Sigmoid colon (tissue), 7 donors: Measurements from ENCODE around the gene KIF26B. TPM values are rescaled to one million over a fixed set of nuclear protein-coding genes. Genes with fewer than 3 reads are reported as not detected.

Experiments used
- DNase-seq: peaks from one replicate; pipeline ENCODE4 v3.0.0-alpha.2; 2019
- H3K27ac ChIP-seq, 4 donors: fragments of 200-600 bp; sonication (generic); one replicate each; pipeline ENCODE4 v1.5.1; 2016 to 2019; ENCODE audit warnings: mild to moderate bottlenecking in 1 of 4
- H3K27me3 ChIP-seq, 3 donors: fragments of 200-600 bp; sonication (generic); one replicate each; pipeline ENCODE4 v1.5.1; 2019; ENCODE audit warnings: mild to moderate bottlenecking in 1 of 3
- H3K36me3 ChIP-seq, 4 donors: fragments of 200-600 bp; sonication (generic); one replicate each; pipeline ENCODE4 v1.5.1; 2016 to 2019
- H3K4me1 ChIP-seq, 4 donors: fragments of 200-600 bp; sonication (generic); one replicate each; pipeline ENCODE4 v1.5.1; 2017 to 2019
- H3K4me3 ChIP-seq, 4 donors: fragments of 200-600 bp; sonication (generic); one replicate each; pipeline ENCODE4 v1.5.1; 2017 to 2019; ENCODE audit warnings: mild to moderate bottlenecking in 2 of 4, moderate library complexity in 1 of 4
- H3K9me3 ChIP-seq, 4 donors: fragments of 200-600 bp in 3 of 4; sonication (generic) in 3 of 4; one replicate each; pipeline versions ENCODE4 v1.5.1 to v1.6.1; 2013 to 2019
- EP300 ChIP-seq, 4 donors: sonication (generic); formaldehyde crosslinking; IDR thresholded peaks; one replicate each; pipeline ENCODE4 v1.6.1; 2017; ENCODE audit warnings: antibody characterized with exemption in 4 of 4
- POLR2A ChIP-seq, 2 donors: fragments of 450-650 bp; IDR thresholded peaks; one replicate each; pipeline ENCODE4 v1.6.1; 2016; ENCODE audit warnings: antibody characterized with exemption in 2 of 2, mild to moderate bottlenecking in 2 of 2, moderate library complexity in 2 of 2
- POLR2AphosphoS5 ChIP-seq, 4 donors: sonication (generic); formaldehyde crosslinking; IDR thresholded peaks; one replicate each; pipeline ENCODE4 v1.6.1; 2017; ENCODE audit warnings: antibody characterized with exemption in 4 of 4
- WGBS, 2 donors: extraction: QIAGEN DNeasy Blood & Tissue Kit; methylation state at CpG; one replicate each; pipeline ENCODE4 v1.1.7; 2013; 5-methylcytosine and 5-hydroxymethylcytosine counted together
- intact Hi-C: fragments of 100-400 bp; cut with DNase I; formaldehyde crosslinking; loops from one replicate; pipeline ENCODE4 v1.15.1; 2023
- polyA plus RNA-seq, 3 donors: library from polyadenylated mRNA; stranded (reverse); fragments of 200-250 nt; gene quantifications; one replicate each; pipeline ENCODE4 v1.2.3, GENCODE V29; 2013
- total RNA-seq, 4 donors: library from RNA; depleted of rRNA; stranded (reverse); fragments of >200 nt; gene quantifications; one replicate each; pipeline ENCODE4 v1.1.0, GENCODE V29; 2016
- TF ChIP-seq, protein P1 (sequence below), 4 experiments: fragments of 450-650 bp in 3 of 4; fragments of 200-600 bp in 1 of 4; IDR thresholded peaks; one replicate each; pipeline ENCODE4 v1.5.1; 2016 to 2019; ENCODE audit warnings: antibody characterized with exemption in 4 of 4, mild to moderate bottlenecking in 3 of 4, moderate library complexity in 2 of 4
- donor health status: healthy with polysubstance abuse.
- donor health status: Bipolar disorder and iron deficiency.
- donor health status: healthy.

KIF26B gene
- total and polyA plus RNA-seq, 7 donors: under 0.01 to 5.5 (median 1.4) TPM; not detected in 1

DNA sequence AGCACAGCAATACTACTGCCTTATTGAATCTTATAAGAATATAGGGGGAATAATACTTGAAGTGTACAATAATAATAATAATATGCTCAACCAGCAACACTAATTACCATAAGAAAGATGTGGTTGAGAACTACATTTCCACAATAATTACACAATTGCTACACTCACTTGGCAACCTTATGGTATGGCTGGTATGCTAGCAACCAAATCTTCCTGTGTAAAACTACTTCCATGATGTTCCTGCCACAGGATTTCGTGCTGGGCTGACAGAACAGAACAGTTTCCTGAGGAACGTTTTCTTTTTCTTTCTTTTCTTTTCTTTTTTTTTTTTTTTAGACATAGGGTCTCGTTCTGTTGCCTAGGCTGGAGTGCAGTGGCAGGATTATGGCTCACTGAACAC is 50.6 kb downstream of the KIF26B start:
- no peak for TF ChIP-seq EP300 (IDR thresholded peaks at IDR 0.05)
- DNase-seq: no peak
- WGBS, 2 donors: 78 to 84% methylated on average over 3 of the region's 3 CpGs
- peaks cover 8 to 13% (median 11%) of the 10 kb centered on the region in 4 donors for H3K9me3 ChIP-seq
- no peaks in the 10 kb centered on the region for H3K27me3 ChIP-seq
- no peak overlapping the region for H3K27ac ChIP-seq
- H3K4me1 ChIP-seq: no peaks in the 10 kb centered on the region
- no peak overlapping the region for H3K4me3 ChIP-seq
- intact Hi-C loops: no loop called here
- H3K36me3 ChIP-seq: no peaks in the 10 kb centered on the region

DNA sequence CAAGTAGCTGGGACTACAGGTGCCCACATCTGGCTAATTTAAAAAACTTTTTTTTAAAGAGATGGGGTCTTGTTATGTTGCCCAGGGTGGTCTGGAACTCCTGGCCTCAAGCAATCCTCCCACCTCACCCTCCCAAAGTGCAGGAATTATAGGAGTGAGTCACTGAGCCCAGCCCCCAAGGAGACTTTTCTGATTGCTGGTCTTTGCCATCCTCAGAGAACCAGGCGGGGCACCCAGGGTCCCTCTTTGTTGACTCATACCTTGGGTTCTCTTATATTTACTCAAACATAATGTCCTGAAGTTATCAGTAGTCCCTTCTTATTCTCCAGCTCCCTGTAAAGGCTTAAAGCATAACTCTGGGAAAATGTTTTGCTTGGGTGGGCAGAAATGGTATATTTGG is 51.1 kb downstream of the KIF26B start:
- DNase-seq: no peak
- Histone ChIP-seq H3K27ac (no peak overlapping the region), H3K36me3 (no peaks in the 10 kb centered on the region), H3K4me3 (no peak overlapping the region), H3K27me3 (no peaks in the 10 kb centered on the region), H3K4me1 (no peaks in the 10 kb centered on the region), H3K9me3 (peaks cover 8 to 13% (median 11%) of the 10 kb centered on the region in 4 donors)
- intact Hi-C loops: no loop called here
- TF ChIP-seq POLR2AphosphoS5 (IDR thresholded peaks at IDR 0.05) (no peak), EP300 (IDR thresholded peaks at IDR 0.05) (no peak), POLR2A (IDR thresholded peaks at IDR 0.05) (no peak)
- TF ChIP-seq, protein P1, sequence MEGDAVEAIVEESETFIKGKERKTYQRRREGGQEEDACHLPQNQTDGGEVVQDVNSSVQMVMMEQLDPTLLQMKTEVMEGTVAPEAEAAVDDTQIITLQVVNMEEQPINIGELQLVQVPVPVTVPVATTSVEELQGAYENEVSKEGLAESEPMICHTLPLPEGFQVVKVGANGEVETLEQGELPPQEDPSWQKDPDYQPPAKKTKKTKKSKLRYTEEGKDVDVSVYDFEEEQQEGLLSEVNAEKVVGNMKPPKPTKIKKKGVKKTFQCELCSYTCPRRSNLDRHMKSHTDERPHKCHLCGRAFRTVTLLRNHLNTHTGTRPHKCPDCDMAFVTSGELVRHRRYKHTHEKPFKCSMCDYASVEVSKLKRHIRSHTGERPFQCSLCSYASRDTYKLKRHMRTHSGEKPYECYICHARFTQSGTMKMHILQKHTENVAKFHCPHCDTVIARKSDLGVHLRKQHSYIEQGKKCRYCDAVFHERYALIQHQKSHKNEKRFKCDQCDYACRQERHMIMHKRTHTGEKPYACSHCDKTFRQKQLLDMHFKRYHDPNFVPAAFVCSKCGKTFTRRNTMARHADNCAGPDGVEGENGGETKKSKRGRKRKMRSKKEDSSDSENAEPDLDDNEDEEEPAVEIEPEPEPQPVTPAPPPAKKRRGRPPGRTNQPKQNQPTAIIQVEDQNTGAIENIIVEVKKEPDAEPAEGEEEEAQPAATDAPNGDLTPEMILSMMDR (IDR thresholded peaks at IDR 0.05): no peak
- 61 to 86% methylated on average over 1 of the region's 1 CpG for WGBS, 2 donors

DNA sequence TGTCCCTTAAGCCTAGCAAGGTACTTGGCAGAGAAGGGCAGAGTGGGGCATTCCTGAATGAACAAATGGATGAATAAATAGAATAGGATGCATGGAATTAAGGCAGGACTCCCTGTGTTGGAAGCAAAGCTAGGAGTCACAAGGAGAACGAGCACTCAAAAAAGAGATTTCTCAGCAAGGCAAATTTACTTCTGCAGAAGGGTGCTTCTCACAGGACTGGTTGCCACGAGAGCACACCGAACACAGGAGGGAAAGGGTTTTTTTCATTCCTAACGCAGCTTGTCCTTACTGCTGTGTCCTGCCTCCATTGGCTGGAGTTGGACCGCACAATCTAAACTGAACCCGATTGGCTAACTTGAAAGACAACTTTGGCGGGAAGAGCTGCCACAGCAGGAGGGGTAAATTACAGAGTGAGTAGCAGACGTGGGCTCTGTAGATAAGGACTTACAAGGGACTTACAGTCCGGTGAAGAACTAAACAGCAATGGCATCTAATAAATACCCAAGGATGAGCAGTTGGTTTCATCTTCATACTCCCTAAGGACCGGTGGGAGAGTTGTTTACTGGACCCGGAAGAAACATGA is 52.4 kb downstream of the KIF26B start:
- WGBS, 2 donors: 93 to 95% methylated on average over 11 of the region's 11 CpGs
- no peaks in the 10 kb centered on the region for H3K36me3 ChIP-seq
- no peak for DNase-seq
- intact Hi-C loops: no loop called here
- no peak overlapping the region for H3K4me3 ChIP-seq
- H3K4me1 ChIP-seq: no peaks in the 10 kb centered on the region
- H3K27ac ChIP-seq: no peak overlapping the region
- peaks cover 8 to 13% (median 11%) of the 10 kb centered on the region in 4 donors for H3K9me3 ChIP-seq
- TF ChIP-seq, protein P1 (IDR thresholded peaks at IDR 0.05): no peak
- TF ChIP-seq POLR2AphosphoS5 (IDR thresholded peaks at IDR 0.05) (no peak), EP300 (IDR thresholded peaks at IDR 0.05) (no peak), POLR2A (IDR thresholded peaks at IDR 0.05) (no peak)
- no peaks in the 10 kb centered on the region for H3K27me3 ChIP-seq

DNA sequence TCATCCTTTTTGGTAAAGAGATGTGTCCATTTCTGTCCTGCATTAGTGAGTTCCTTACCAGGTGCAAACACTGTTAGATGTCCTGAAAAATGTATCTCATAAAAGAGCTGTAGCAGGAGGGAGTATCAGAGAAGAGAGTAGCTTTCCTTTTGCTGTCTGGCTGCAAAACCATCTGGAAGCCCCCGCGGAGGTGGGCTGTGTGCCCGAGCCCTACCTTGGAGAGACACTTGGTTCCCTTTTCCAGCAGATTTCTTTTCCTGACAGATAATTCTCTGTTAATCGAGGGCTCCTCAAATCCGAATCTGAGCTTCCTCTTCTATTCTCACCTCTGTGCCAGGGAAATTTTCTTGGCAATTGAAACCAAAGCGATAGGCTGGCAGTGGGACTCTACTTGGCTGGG is 53.0 kb downstream of the KIF26B start:
- H3K9me3 ChIP-seq: peaks cover 8 to 13% (median 11%) of the 10 kb centered on the region in 4 donors
- H3K4me3 ChIP-seq: no peak overlapping the region
- no peak for DNase-seq
- no peak overlapping the region for H3K27ac ChIP-seq
- TF ChIP-seq, protein P1 (IDR thresholded peaks at IDR 0.05): no peak
- TF ChIP-seq EP300 (IDR thresholded peaks at IDR 0.05): no peak
- TF ChIP-seq POLR2AphosphoS5 (IDR thresholded peaks at IDR 0.05): no peak
- TF ChIP-seq POLR2A (IDR thresholded peaks at IDR 0.05): no peak
- intact Hi-C loops: no loop called here
- H3K4me1 ChIP-seq: no peaks in the 10 kb centered on the region
- no peaks in the 10 kb centered on the region for H3K27me3 ChIP-seq
- WGBS, 2 donors: 92 to 96% methylated on average over 6 of the region's 6 CpGs
- H3K36me3 ChIP-seq: no peaks in the 10 kb centered on the region

DNA sequence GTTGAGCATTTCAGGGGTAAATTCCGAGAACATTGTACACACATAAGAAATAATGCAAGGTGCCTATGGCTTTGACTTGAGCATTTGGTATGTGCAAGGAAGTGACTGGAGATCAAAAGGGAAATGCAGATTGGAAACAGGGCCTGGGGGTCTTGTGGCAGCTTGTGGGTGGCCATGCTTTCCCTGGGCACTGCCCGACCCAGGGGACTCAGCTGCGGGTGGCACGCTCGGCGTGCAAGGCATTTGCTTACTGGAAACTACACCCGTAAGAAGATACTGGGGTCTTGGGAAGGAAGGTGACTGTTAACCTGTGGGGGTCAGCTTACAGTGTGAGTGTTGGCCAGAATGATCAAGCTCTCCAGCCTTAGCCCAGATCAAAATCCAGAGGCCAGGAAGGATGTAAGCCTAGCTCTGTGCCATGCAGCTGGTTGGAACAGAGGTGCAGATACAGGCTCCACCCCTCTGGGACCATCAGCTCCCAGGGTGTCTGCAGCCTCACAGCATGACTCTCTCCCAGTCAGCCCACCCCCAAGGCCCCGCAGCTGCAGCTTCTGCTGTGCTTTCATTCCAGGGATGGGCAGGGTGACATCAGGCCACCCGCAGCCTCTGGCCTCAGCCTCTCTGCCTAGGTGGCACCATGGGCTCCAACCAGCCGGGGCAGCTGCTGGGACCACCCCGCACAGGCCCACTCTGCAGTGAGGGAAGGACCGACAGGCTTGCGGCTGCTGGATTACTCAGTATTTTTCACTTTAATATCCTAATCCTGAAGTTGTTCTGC is 55.1 kb downstream of the KIF26B start:
- Histone ChIP-seq H3K27me3 (no peaks in the 10 kb centered on the region), H3K4me1 (no peaks in the 10 kb centered on the region), H3K36me3 (no peaks in the 10 kb centered on the region), H3K27ac (no peak overlapping the region), H3K4me3 (no peak overlapping the region), H3K9me3 (peaks cover 8 to 13% (median 11%) of the 10 kb centered on the region in 4 donors)
- 92 to 94% methylated on average over 13 of the region's 13 CpGs for WGBS, 2 donors
- no peak for DNase-seq
- TF ChIP-seq POLR2A (IDR thresholded peaks at IDR 0.05) (no peak), POLR2AphosphoS5 (IDR thresholded peaks at IDR 0.05) (no peak), EP300 (IDR thresholded peaks at IDR 0.05) (no peak)
- TF ChIP-seq, protein P1 (IDR thresholded peaks at IDR 0.05): no peak
- intact Hi-C loops: no loop called here
